ENCODE results near the gene TNFAIP1.

DNA sequence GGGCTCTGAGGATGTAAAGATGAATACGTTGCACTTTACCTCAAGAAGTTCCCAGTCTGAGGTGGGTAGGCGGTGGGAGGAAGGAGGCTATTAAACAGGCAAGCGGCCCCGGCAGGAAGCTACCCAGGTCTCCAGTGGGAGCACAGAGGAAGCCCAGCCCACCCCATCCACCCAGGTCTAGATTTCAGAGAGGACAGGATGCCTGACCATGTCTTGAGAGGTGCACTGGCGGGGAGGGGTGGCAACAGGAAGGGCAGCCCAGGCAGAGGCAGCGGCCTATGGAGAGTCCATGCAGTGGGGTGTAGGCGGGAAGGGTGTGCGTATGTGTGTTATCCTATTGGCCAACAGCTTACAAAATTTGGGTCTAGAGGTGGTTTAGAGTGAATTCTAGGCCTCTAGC lies 49.8 kb downstream of the TNFAIP1 start:
- TF ChIP-seq BHLHE40 (IDR thresholded peaks at IDR 0.05; ENCODE audit: low read depth, low read length): no peak
- TF ChIP-seq, protein P1, sequence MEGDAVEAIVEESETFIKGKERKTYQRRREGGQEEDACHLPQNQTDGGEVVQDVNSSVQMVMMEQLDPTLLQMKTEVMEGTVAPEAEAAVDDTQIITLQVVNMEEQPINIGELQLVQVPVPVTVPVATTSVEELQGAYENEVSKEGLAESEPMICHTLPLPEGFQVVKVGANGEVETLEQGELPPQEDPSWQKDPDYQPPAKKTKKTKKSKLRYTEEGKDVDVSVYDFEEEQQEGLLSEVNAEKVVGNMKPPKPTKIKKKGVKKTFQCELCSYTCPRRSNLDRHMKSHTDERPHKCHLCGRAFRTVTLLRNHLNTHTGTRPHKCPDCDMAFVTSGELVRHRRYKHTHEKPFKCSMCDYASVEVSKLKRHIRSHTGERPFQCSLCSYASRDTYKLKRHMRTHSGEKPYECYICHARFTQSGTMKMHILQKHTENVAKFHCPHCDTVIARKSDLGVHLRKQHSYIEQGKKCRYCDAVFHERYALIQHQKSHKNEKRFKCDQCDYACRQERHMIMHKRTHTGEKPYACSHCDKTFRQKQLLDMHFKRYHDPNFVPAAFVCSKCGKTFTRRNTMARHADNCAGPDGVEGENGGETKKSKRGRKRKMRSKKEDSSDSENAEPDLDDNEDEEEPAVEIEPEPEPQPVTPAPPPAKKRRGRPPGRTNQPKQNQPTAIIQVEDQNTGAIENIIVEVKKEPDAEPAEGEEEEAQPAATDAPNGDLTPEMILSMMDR (IDR thresholded peaks at IDR 0.05): no peak
- no peak for TF ChIP-seq JUNB (IDR thresholded peaks at IDR 0.05)
- TF ChIP-seq, protein P2, sequence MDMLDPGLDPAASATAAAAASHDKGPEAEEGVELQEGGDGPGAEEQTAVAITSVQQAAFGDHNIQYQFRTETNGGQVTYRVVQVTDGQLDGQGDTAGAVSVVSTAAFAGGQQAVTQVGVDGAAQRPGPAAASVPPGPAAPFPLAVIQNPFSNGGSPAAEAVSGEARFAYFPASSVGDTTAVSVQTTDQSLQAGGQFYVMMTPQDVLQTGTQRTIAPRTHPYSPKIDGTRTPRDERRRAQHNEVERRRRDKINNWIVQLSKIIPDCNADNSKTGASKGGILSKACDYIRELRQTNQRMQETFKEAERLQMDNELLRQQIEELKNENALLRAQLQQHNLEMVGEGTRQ (IDR thresholded peaks at IDR 0.05): no peak
- TF ChIP-seq, protein P3, sequence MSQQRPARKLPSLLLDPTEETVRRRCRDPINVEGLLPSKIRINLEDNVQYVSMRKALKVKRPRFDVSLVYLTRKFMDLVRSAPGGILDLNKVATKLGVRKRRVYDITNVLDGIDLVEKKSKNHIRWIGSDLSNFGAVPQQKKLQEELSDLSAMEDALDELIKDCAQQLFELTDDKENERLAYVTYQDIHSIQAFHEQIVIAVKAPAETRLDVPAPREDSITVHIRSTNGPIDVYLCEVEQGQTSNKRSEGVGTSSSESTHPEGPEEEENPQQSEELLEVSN (IDR thresholded peaks at IDR 0.05; ENCODE audit: borderline replicate concordance, low read depth): no peak
- no peak for TF ChIP-seq RAD21 (conservative IDR thresholded peaks at IDR 0.05 in 1 of 2, IDR thresholded peaks at IDR 0.05 in 1 of 2)
- no peak for TF ChIP-seq MAFK (IDR thresholded peaks at IDR 0.05; ENCODE audit: partially characterized antibody)
- no peak for TF ChIP-seq MYC (IDR thresholded peaks at IDR 0.05; ENCODE audit: borderline replicate concordance, low read length)
- TF ChIP-seq RFX5 (IDR thresholded peaks at IDR 0.05): no peak
- TF ChIP-seq NR3C1 (IDR thresholded peaks at IDR 0.05): no peak
- TF ChIP-seq MAZ (IDR thresholded peaks at IDR 0.05; ENCODE audit: borderline replicate concordance, low read depth, low read length): no peak
- TF ChIP-seq ZNF302 (CRISPR knock-in tag; IDR thresholded peaks at IDR 0.05): no peak
- TF ChIP-seq, protein P4, sequence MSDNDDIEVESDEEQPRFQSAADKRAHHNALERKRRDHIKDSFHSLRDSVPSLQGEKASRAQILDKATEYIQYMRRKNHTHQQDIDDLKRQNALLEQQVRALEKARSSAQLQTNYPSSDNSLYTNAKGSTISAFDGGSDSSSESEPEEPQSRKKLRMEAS (IDR thresholded peaks at IDR 0.05): no peak
- TF ChIP-seq EP300 (IDR thresholded peaks at IDR 0.05): no peak
